Esophagus (tissue), 2 donors: ENCODE data around the gene UBR2. TPM values are rescaled to one million over a fixed set of nuclear protein-coding genes. Genes with fewer than 3 reads are reported as not detected.
"Not testable (repeated sequence)": the region's sequence is repeated elsewhere in the genome, so short reads cannot be mapped to it uniquely, and the experiment has no call there.

Experiments
- H3K27ac ChIP-seq, 2 donors: one replicate each; pipeline ENCODE4 v1.5.1; 2013; ENCODE audit warnings: low read depth in 2 of 2, mild to moderate bottlenecking in 2 of 2, inconsistent platforms in 1 of 2, low read length in 1 of 2, moderate library complexity in 1 of 2
- H3K27me3 ChIP-seq, 2 donors: one replicate each; pipeline ENCODE4 v1.6.1; 2013; ENCODE audit warnings: low read length in 2 of 2, control low read depth in 1 of 2, mild to moderate bottlenecking in 1 of 2; ENCODE audit not compliant: insufficient read depth in 2 of 2, control insufficient read depth in 1 of 2
- H3K36me3 ChIP-seq, 2 donors: one replicate each; pipeline ENCODE4 v1.6.1; 2013; ENCODE audit warnings: low read length in 1 of 2; ENCODE audit not compliant: control insufficient read depth in 2 of 2, insufficient read depth in 2 of 2
- H3K4me1 ChIP-seq, 2 donors: one replicate each; pipeline ENCODE4 v1.6.1; 2013; ENCODE audit warnings: low read length in 1 of 2; ENCODE audit not compliant: control insufficient read depth in 2 of 2, insufficient read depth in 2 of 2
- H3K4me3 ChIP-seq, 2 donors: one replicate each; pipeline ENCODE4 v1.5.1; 2013; ENCODE audit warnings: low read length in 2 of 2, mild to moderate bottlenecking in 2 of 2, low read depth in 1 of 2, moderate library complexity in 1 of 2
- H3K9me3 ChIP-seq, 2 donors: one replicate each; pipeline ENCODE4 v1.6.1; 2013; ENCODE audit warnings: mild to moderate bottlenecking in 2 of 2, low read depth in 1 of 2, low read length in 1 of 2, moderate library complexity in 1 of 2; ENCODE audit not compliant: control insufficient read depth in 2 of 2, insufficient read depth in 1 of 2
- WGBS, 2 donors: extraction: QIAGEN DNeasy Blood & Tissue Kit; methylation state at CpG; one replicate each; pipeline ENCODE4 v1.1.7; 2013; 5-methylcytosine and 5-hydroxymethylcytosine counted together
- polyA plus RNA-seq, 2 donors: library from polyadenylated mRNA; stranded (reverse); fragments of 200-250 nt; gene quantifications; one replicate each; pipeline ENCODE4 v1.2.3, GENCODE V29; 2013
- donor health status: healthy with polysubstance abuse.
- donor health status: Bipolar disorder and iron deficiency.

UBR2 gene
- polyA plus RNA-seq, 2 donors, result 5.5 to 7.7 TPM

- H3K36me3 ChIP-seq, result peaks cover 12 to 32% of the 10 kb centered on the region in 2 donors
These were observed 110.5 kb downstream of the UBR2 start for GRCh38 chr6:42674368-42674767.

GRCh38 chr6:42674780-42675179 lies 111.0 kb downstream of the UBR2 start:
- H3K27ac ChIP-seq, result no peak overlapping the region
- no peaks in the 10 kb centered on the region for H3K4me1 ChIP-seq
- H3K4me3 ChIP-seq, result no peak overlapping the region
- no peaks in the 10 kb centered on the region for H3K9me3 ChIP-seq
- WGBS, 2 donors, result 87 to 93% methylated on average over 3 of the region's 3 CpGs
- peaks cover 13 to 29% of the 10 kb centered on the region in 2 donors for H3K36me3 ChIP-seq
- H3K27me3 ChIP-seq, result no peaks in the 10 kb centered on the region

More at GRCh38 chr6:42674368-42674767, 110.5 kb downstream of the UBR2 start:
- WGBS, 2 donors, result 77 to 82% methylated on average over 6 of the region's 6 CpGs
- not testable (repeated sequence) for H3K27me3 ChIP-seq, H3K4me1 ChIP-seq, H3K9me3 ChIP-seq, H3K27ac ChIP-seq, H3K4me3 ChIP-seq

DNA sequence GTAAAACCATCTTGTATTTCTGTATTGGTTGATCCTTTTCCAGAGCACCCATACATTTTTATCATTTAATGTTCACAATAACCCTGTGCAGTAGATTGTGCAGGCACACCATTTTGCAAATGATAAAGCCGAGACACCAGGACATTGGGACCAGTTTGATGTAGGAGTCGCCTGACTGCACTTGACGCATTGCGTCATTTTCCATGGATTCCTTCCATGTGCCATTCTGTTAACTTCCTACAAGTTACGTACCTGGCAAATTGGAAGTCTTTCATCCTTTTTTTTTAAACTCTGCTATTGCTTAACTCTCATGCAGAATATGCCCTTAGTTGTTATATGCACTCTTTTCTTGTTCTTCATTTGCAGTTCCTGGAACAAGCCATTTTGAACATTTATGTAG lies 115.5 kb downstream of the UBR2 start:
- H3K4me1 ChIP-seq, result no peaks in the 10 kb centered on the region
- H3K27me3 ChIP-seq, result no peaks in the 10 kb centered on the region
- H3K4me3 ChIP-seq, result no peak overlapping the region
- no peaks in the 10 kb centered on the region for H3K9me3 ChIP-seq
- no peak overlapping the region for H3K27ac ChIP-seq
- WGBS, 2 donors, result 94 to 96% methylated on average over 5 of the region's 5 CpGs
- peaks cover 7 to 21% of the 10 kb centered on the region in 2 donors for H3K36me3 ChIP-seq

GRCh38 chr6:42688281-42688680 lies 124.5 kb downstream of the UBR2 start:
- Histone ChIP-seq H3K27me3 (no peaks in the 10 kb centered on the region), H3K9me3 (no peaks in the 10 kb centered on the region), H3K27ac (no peak overlapping the region), H3K4me3 (no peak overlapping the region), H3K36me3 (peaks cover 10 to 20% of the 10 kb centered on the region in 2 donors), H3K4me1 (peaks cover 0 to 2% of the 10 kb centered on the region in 2 donors)
- WGBS, 2 donors, result 70 to 73% methylated on average over 3 of the region's 3 CpGs

GRCh38 chr6:42689371-42689770 lies 125.5 kb downstream of the UBR2 start:
- Histone ChIP-seq H3K36me3 (peaks cover 10 to 20% of the 10 kb centered on the region in 2 donors), H3K27me3 (no peaks in the 10 kb centered on the region), H3K4me1 (peaks cover 0 to 2% of the 10 kb centered on the region in 2 donors), H3K27ac (no peak overlapping the region), H3K4me3 (no peak overlapping the region), H3K9me3 (no peaks in the 10 kb centered on the region)
- 87 to 89% methylated on average over 7 of the region's 7 CpGs for WGBS, 2 donors

GRCh38 chr6:42690151-42690702 lies 126.4 kb downstream of the UBR2 start:
- Histone ChIP-seq H3K4me1 (peaks cover 0 to 2% of the 10 kb centered on the region in 2 donors), H3K4me3 (no peak overlapping the region), H3K36me3 (peaks cover 10 to 20% of the 10 kb centered on the region in 2 donors), H3K27ac (no peak overlapping the region), H3K9me3 (no peaks in the 10 kb centered on the region), H3K27me3 (no peaks in the 10 kb centered on the region)
- WGBS, 2 donors, result 89 to 91% methylated on average over 5 of the region's 5 CpGs

GRCh38 chr6:42690872-42691271 lies 127.0 kb downstream of the UBR2 start:
- Histone ChIP-seq H3K36me3 (peaks cover 8 to 20% of the 10 kb centered on the region in 2 donors), H3K9me3 (no peaks in the 10 kb centered on the region), H3K4me3 (no peak overlapping the region), H3K27me3 (no peaks in the 10 kb centered on the region), H3K4me1 (peaks cover 0 to 2% of the 10 kb centered on the region in 2 donors), H3K27ac (no peak overlapping the region)
- 68 to 79% methylated on average over 2 of the region's 2 CpGs for WGBS, 2 donors

- peak overlapping the region; percentile 41 to 63 for H3K27ac ChIP-seq
- 41 to 71% methylated on average over 4 of the region's 4 CpGs for WGBS, 2 donors
- peaks cover 8 to 20% of the 10 kb centered on the region in 2 donors for H3K36me3 ChIP-seq
These were observed 128.5 kb downstream of the UBR2 start for GRCh38 chr6:42692137-42692911.

GRCh38 chr6:42693725-42694323 lies 130.0 kb downstream of the UBR2 start:
- peaks cover 0 to 2% of the 10 kb centered on the region in 2 donors for H3K4me1 ChIP-seq
- peaks cover 8 to 13% of the 10 kb centered on the region in 2 donors for H3K36me3 ChIP-seq
- no peak overlapping the region for H3K4me3 ChIP-seq
- no peak overlapping the region for H3K27ac ChIP-seq
- no peaks in the 10 kb centered on the region for H3K27me3 ChIP-seq
- H3K9me3 ChIP-seq, result peaks cover 0 to 2% of the 10 kb centered on the region in 2 donors
- 90 to 95% methylated on average over 2 of the region's 2 CpGs for WGBS, 2 donors

More at GRCh38 chr6:42692137-42692911, 128.5 kb downstream of the UBR2 start:
- H3K27me3 ChIP-seq, result no peaks in the 10 kb centered on the region
- no peak overlapping the region for H3K4me3 ChIP-seq
- H3K4me1 ChIP-seq, result peaks cover 0 to 2% of the 10 kb centered on the region in 2 donors
- peaks cover 0 to under 1% of the 10 kb centered on the region in 2 donors for H3K9me3 ChIP-seq
